Sigmoid colon (tissue), 4 donors: Measurements from ENCODE around the gene CCL14.

Source experiments
- CTCF ChIP-seq, 4 experiments: fragments of 450-650 bp in 3 of 4; fragments of 200-600 bp in 1 of 4; IDR thresholded peaks; one replicate each; pipeline ENCODE4 v1.5.1; 2016 to 2019; ENCODE audit warnings: antibody characterized with exemption in 4 of 4, mild to moderate bottlenecking in 3 of 4, moderate library complexity in 2 of 4
- POLR2AphosphoS5 ChIP-seq, 4 donors: sonication (generic); formaldehyde crosslinking; IDR thresholded peaks; one replicate each; pipeline ENCODE4 v1.6.1; 2017; ENCODE audit warnings: antibody characterized with exemption in 4 of 4

- no peak for TF ChIP-seq CTCF (IDR thresholded peaks at IDR 0.05)
- TF ChIP-seq POLR2AphosphoS5 (IDR thresholded peaks at IDR 0.05), result no peak
Observed at GRCh38 chr17:35982409-35983191, 3.9 kb downstream of the CCL14 start.
